Uterus (tissue), 4 donors: ENCODE results near the gene PFDN4. TPM values are rescaled to one million over a fixed set of nuclear protein-coding genes. Genes with fewer than 3 reads are reported as not detected.

Experiments
- DNase-seq, 2 donors: peaks; one replicate each; pipeline ENCODE4 v3.0.0-alpha.2; 2019 to 2020
- H3K27ac ChIP-seq, 2 donors: fragments of 200-600 bp; sonication (generic); 1 replicate in 1 of 2; 2 replicates in 1 of 2; pipeline ENCODE4 v1.5.1; 2016 to 2018
- H3K27me3 ChIP-seq, 2 donors: fragments of 200-600 bp; sonication (generic); one replicate each; pipeline ENCODE4 v1.5.1; 2018 to 2019; ENCODE audit warnings: control low read depth in 1 of 2
- H3K36me3 ChIP-seq, 2 donors: fragments of 200-600 bp; sonication (generic); one replicate each; pipeline ENCODE4 v1.5.1; 2019; ENCODE audit warnings: control low read depth in 1 of 2
- H3K4me1 ChIP-seq, 2 donors: fragments of 200-600 bp; sonication (generic); one replicate each; pipeline ENCODE4 v1.5.1; 2018 to 2019; ENCODE audit warnings: control low read depth in 1 of 2
- H3K4me3 ChIP-seq, 2 donors: fragments of 200-600 bp; sonication (generic); 1 replicate in 1 of 2; 2 replicates in 1 of 2; pipeline ENCODE4 v1.5.1; 2018 to 2019; ENCODE audit warnings: mild to moderate bottlenecking in 1 of 2
- H3K9me3 ChIP-seq, 2 donors: fragments of 200-600 bp; sonication (generic); one replicate each; pipeline ENCODE4 v1.5.1; 2019; ENCODE audit warnings: control low read depth in 1 of 2
- POLR2A ChIP-seq, 2 donors: fragments of 450-650 bp; IDR thresholded peaks; one replicate each; pipeline ENCODE4 v1.6.1; 2016; ENCODE audit warnings: antibody characterized with exemption in 2 of 2, mild to moderate bottlenecking in 1 of 2, moderate library complexity in 1 of 2
- intact Hi-C: fragments of 100-400 bp; cut with DNase I; formaldehyde crosslinking; loops from one replicate; pipeline ENCODE4 v1.15.1; 2023; ENCODE audit warnings: low total_unique reads
- total RNA-seq, 4 donors: library from RNA; depleted of rRNA in 3 of 4; stranded (reverse); fragments of >200 nt in 3 of 4; gene quantifications; one replicate each; pipeline versions ENCODE4 v1.1.0 to v1.2.4, GENCODE V29; 2014 to 2023
- TF ChIP-seq, protein P1 (sequence below), 4 experiments: fragments of 200-600 bp in 2 of 4; fragments of 450-650 bp in 2 of 4; sonication (generic) in 2 of 4; IDR thresholded peaks; one replicate each; pipeline ENCODE4 v1.5.1; 2016 to 2019; ENCODE audit warnings: antibody characterized with exemption in 4 of 4, mild to moderate bottlenecking in 2 of 4, moderate library complexity in 1 of 4
- donor health status: DM: yes; HTN: yes; CAD: no.

PFDN4 gene
- total RNA-seq, 4 donors from 2014 or later = 36.9 to 157 (median 124) TPM

DNA sequence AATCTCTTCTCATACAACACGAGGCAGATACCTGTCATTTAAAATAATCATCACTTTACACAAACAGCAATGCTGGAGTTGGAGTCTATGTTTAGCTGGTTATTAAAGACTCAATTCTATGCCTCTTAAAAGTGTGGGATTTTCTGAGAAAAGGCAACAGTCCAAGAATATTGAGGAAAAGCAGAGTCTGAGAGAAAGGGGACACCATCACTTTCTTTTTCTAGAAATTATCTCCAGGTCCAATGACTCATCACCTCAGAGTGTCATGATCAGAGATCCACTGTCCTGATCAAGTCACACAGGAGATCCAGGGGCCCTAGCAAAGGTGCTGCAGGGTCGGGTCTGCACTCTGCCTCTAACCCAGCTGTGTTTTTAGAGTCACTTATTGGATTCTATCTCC is 42.1 kb upstream of the PFDN4 start:
- Histone ChIP-seq H3K27ac (no peak overlapping the region), H3K4me3 (no peak overlapping the region), H3K4me1 (no peaks in the 10 kb centered on the region), H3K27me3 (peaks cover 0 to 6% of the 10 kb centered on the region in 2 donors), H3K9me3 (no peaks in the 10 kb centered on the region), H3K36me3 (no peaks in the 10 kb centered on the region)
- intact Hi-C loops = no loop called here
- no peak for DNase-seq
- TF ChIP-seq, protein P1, sequence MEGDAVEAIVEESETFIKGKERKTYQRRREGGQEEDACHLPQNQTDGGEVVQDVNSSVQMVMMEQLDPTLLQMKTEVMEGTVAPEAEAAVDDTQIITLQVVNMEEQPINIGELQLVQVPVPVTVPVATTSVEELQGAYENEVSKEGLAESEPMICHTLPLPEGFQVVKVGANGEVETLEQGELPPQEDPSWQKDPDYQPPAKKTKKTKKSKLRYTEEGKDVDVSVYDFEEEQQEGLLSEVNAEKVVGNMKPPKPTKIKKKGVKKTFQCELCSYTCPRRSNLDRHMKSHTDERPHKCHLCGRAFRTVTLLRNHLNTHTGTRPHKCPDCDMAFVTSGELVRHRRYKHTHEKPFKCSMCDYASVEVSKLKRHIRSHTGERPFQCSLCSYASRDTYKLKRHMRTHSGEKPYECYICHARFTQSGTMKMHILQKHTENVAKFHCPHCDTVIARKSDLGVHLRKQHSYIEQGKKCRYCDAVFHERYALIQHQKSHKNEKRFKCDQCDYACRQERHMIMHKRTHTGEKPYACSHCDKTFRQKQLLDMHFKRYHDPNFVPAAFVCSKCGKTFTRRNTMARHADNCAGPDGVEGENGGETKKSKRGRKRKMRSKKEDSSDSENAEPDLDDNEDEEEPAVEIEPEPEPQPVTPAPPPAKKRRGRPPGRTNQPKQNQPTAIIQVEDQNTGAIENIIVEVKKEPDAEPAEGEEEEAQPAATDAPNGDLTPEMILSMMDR (IDR thresholded peaks at IDR 0.05) = no peak
- no peak for TF ChIP-seq POLR2A (IDR thresholded peaks at IDR 0.05)

DNA sequence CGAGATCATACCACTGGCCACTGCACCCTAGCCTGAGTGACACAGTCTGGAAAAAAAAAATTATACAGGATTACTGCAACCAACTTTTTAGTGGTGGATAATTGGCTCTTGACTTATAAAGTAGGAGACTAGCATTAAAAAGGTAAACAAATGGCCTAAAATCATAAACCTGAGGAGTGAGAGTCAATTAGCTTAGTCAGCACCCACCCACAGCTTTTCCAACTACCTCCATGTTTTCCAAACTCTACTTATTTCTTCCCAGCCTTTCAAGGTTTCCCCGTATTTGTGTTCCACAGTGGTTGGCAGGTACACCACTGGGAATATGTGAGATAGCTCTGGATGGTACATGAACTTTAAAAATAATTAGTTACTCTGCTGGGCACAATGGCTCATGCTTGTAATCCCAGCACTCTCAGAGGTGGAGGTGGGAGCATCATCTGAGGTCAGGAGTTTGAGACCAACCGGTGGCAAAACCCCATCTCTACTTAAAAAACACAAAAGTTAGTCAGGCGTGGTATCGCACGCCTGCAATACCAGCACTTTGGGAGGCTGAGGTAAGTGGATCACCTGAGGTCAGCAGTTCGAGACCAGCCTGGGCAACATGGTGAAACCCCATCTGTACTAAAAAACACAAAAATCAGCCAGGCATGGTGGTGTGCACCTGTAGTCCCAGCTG is 40.8 kb upstream of the PFDN4 start:
- H3K9me3 ChIP-seq = no peaks in the 10 kb centered on the region
- peaks cover 0 to 6% of the 10 kb centered on the region in 2 donors for H3K27me3 ChIP-seq
- no peak overlapping the region for H3K4me3 ChIP-seq
- H3K27ac ChIP-seq = no peak overlapping the region
- intact Hi-C loops = no loop called here
- no peaks in the 10 kb centered on the region for H3K4me1 ChIP-seq
- TF ChIP-seq POLR2A (IDR thresholded peaks at IDR 0.05) = no peak
- TF ChIP-seq, protein P1 (IDR thresholded peaks at IDR 0.05) = no peak
- H3K36me3 ChIP-seq = no peaks in the 10 kb centered on the region
- no peak for DNase-seq

DNA sequence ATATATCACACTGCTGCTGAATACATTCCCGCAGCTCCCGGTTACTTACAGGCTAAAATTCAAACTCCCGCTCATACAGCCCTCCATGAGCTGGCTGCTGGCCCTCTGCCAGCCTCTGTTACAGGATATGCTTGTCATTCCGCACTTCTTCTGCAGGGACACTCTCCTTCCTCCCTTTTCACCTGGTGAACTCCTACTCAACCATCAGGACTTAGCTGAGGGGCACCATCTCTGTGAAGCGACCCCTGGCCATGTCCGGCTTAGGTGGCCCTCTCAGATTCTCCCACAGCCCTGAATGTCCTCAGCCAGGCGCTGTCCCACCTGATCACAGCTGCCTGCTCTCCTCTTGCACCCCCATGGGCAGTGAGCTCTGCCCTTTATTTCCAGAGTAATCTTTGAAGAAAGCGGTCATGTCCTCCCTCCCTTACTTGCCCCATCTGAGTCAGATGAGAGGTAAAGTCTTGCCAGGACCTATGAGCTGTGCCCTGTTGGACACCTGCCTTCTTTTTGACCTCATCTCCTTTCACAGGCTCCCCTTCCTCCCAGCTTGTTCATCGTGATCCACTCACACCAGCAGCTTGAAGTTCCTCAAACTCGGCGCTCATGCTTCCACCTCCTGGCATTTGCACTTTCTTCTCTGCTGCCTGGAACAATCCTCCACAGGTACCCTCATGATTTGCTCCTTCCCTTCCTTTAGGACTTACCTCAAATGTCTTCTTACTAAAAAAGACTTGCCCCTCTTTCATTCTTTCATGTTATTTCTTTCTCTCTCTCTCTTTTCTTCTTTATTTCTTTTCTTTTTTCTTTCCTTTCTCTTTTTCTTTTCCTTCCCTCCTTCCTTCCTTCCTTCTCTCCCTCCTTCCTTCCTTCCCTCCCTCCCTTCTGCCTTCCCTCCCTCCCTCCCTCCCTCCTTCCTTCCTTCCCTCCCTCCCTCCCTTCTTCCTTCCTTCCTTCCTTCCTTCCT is 39.7 kb upstream of the PFDN4 start:
- TF ChIP-seq, protein P1 (IDR thresholded peaks at IDR 0.05) = no peak
- TF ChIP-seq POLR2A (IDR thresholded peaks at IDR 0.05) = no peak
- Histone ChIP-seq H3K36me3 (no peaks in the 10 kb centered on the region), H3K4me3 (no peak overlapping the region), H3K9me3 (no peaks in the 10 kb centered on the region), H3K27me3 (peaks cover 0 to 10% of the 10 kb centered on the region in 2 donors), H3K4me1 (peaks cover 0 to 4% of the 10 kb centered on the region in 2 donors), H3K27ac (no peak overlapping the region)
- intact Hi-C loops = no loop called here
- DNase-seq = no peak

DNA sequence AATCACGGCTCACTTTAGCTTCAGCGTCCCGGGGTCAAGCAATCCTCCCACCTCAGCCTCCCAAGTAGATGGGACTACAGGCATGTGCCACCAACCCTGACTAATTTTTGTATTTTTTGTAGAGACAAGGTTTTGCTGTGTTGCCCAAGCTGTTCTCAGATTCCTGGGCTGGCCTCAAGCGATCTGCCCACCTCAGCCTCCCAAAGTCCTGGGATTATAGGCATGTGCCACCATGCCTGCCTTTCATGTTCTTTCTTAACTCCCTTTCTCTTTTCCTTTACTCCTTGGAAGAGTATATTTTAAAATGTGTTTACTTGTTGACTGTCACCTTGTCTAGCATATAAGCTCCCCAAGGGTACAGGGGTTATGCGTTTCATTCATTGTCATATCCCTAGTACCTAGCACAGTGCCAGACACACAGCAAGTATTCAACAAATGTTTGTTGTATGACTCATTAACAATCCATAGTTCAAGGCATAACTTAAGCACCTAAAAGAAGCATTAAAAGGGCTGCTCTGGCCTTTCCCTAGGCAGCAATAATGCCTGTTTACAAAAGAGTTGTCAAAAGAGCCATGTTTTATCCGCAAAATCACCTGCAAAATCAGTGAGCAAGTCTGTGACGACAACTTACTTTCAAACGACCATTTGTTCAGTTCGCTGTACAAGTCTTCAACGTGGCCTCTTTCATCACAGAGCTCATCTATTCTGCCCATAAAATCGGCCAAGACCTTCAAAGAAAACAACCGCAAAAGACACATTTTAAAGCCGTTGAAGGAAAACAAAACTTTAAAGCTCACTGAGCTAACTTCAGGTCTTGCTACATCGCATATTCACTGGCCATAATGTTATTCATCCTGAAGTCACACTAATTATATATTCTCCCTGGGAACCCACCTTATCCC is 38.7 kb upstream of the PFDN4 start:
- H3K4me3 ChIP-seq = no peak overlapping the region
- H3K9me3 ChIP-seq = no peaks in the 10 kb centered on the region
- no peak for DNase-seq
- peaks cover 0 to 11% of the 10 kb centered on the region in 2 donors for H3K4me1 ChIP-seq
- intact Hi-C loops = no loop called here
- no peak overlapping the region for H3K27ac ChIP-seq
- H3K36me3 ChIP-seq = no peaks in the 10 kb centered on the region
- TF ChIP-seq POLR2A (IDR thresholded peaks at IDR 0.05) = no peak
- TF ChIP-seq, protein P1 (IDR thresholded peaks at IDR 0.05) = no peak
- peaks cover 4 to 13% of the 10 kb centered on the region in 2 donors for H3K27me3 ChIP-seq
